GM19193 (cell line): ENCODE results near the gene KRT4.

ENCODE experiments used
- POLR2A ChIP-seq: IDR thresholded peaks from 4 replicates; pipeline ENCODE4 v1.6.1; 2011; ENCODE audit not compliant: insufficient read depth, insufficient read length; ENCODE audit errors: extremely low read depth

KRT4 gene

GRCh38 chr12:52787324-52788191 lies 26.4 kb downstream of the KRT4 start:
- TF ChIP-seq POLR2A = no peak

GRCh38 chr12:52784909-52785308 lies 29.0 kb downstream of the KRT4 start:
- TF ChIP-seq POLR2A = no peak

- TF ChIP-seq POLR2A = no peak
Measured at GRCh38 chr12:52783563-52784316, 30.2 kb downstream of the KRT4 start.

GRCh38 chr12:52782502-52782901 lies 31.4 kb downstream of the KRT4 start:
- no peak for TF ChIP-seq POLR2A

- TF ChIP-seq POLR2A = no peak
Measured at GRCh38 chr12:52781399-52782082, 32.4 kb downstream of the KRT4 start.

GRCh38 chr12:52779914-52780313 lies 34.0 kb downstream of the KRT4 start:
- TF ChIP-seq POLR2A = no peak

- TF ChIP-seq POLR2A = no peak
Measured at GRCh38 chr12:52778833-52779232, 35.1 kb downstream of the KRT4 start.

- no peak for TF ChIP-seq POLR2A
Measured at GRCh38 chr12:52777566-52777965, 36.4 kb downstream of the KRT4 start.

- no peak for TF ChIP-seq POLR2A
Measured at GRCh38 chr12:52776913-52777395, 37.0 kb downstream of the KRT4 start, which contains the start of gene KRT76. Gene KRT76, minus strand, starts transcription at chr12:52777345. Its CDS starts 54 bp downstream, at chr12:52777291.

GRCh38 chr12:52776435-52776834 lies 37.5 kb downstream of the KRT4 start:
- no peak for TF ChIP-seq POLR2A

GRCh38 chr12:52774629-52775250 lies 39.2 kb downstream of the KRT4 start:
- no peak for TF ChIP-seq POLR2A

GRCh38 chr12:52772772-52773171 lies 41.1 kb downstream of the KRT4 start:
- TF ChIP-seq POLR2A = no peak

GRCh38 chr12:52772188-52772587 lies 41.7 kb downstream of the KRT4 start:
- TF ChIP-seq POLR2A = no peak

- TF ChIP-seq POLR2A = no peak
Measured at GRCh38 chr12:52771505-52771904, 42.4 kb downstream of the KRT4 start.

- TF ChIP-seq POLR2A = no peak
Measured at GRCh38 chr12:52771088-52771487, 42.8 kb downstream of the KRT4 start.
